GM19397 (cell line): Measurements from ENCODE around the gene AXL.
"Not testable (repeated sequence)": the region's sequence is repeated elsewhere in the genome, so short reads cannot be mapped to it uniquely, and the experiment has no call there.

Experiments
- ATAC-seq: cut with Tn5 transposase; IDR thresholded peaks from one replicate; pipeline ENCODE4 v1.9.1; 2021; ENCODE audit warnings: mild to moderate bottlenecking, moderate library complexity; ENCODE audit not compliant: unreplicated experiment

AXL gene

GRCh38 chr19:41206456-41206855 lies 12.6 kb upstream of the AXL start:
- ATAC-seq, result no peak

- no peak for ATAC-seq
These were observed 11.9 kb upstream of the AXL start for GRCh38 chr19:41206926-41207750.

- ATAC-seq, result no peak
These were observed 4.9 kb upstream of the AXL start for GRCh38 chr19:41214161-41214560.

GRCh38 chr19:41217741-41218140 lies 1.3 kb upstream of the AXL start:
- ATAC-seq, result no peak

GRCh38 chr19:41218249-41218614 lies 791 bp upstream of the AXL start:
- ATAC-seq, result no peak

GRCh38 chr19:41219924-41220567 lies 1.0 kb downstream of the AXL start:
- ATAC-seq, result no peak

- ATAC-seq, result no peak
These were observed 1.8 kb downstream of the AXL start for GRCh38 chr19:41220811-41221210.

GRCh38 chr19:41221514-41222205 lies 2.6 kb downstream of the AXL start:
- ATAC-seq, result no peak

- no peak for ATAC-seq
These were observed 3.2 kb downstream of the AXL start for GRCh38 chr19:41222240-41222639.

GRCh38 chr19:41223431-41224234 lies 4.6 kb downstream of the AXL start:
- no peak for ATAC-seq

- no peak for ATAC-seq
These were observed 5.6 kb downstream of the AXL start for GRCh38 chr19:41224632-41225031.

- no peak for ATAC-seq
These were observed 6.4 kb downstream of the AXL start for GRCh38 chr19:41225238-41226052.

GRCh38 chr19:41226053-41226873 lies 7.2 kb downstream of the AXL start:
- no peak for ATAC-seq

- ATAC-seq, result no peak
These were observed 7.9 kb downstream of the AXL start for GRCh38 chr19:41226874-41227390.

- ATAC-seq, result no peak
These were observed 9.5 kb downstream of the AXL start for GRCh38 chr19:41228486-41228885.

- ATAC-seq, result not testable (repeated sequence)
These were observed 10.3 kb downstream of the AXL start for GRCh38 chr19:41229338-41229737.

- ATAC-seq, result no peak
These were observed 11.2 kb downstream of the AXL start for GRCh38 chr19:41230067-41230857.

- no peak for ATAC-seq
These were observed 13.7 kb downstream of the AXL start for GRCh38 chr19:41232686-41233085.
